Endothelial cell of umbilical vein (primary cell): ENCODE data around the gene DAB2IP.

Experiments used
- EZH2 ChIP-seq: IDR thresholded peaks from 2 replicates; pipeline ENCODE4 v1.6.1; 2012; ENCODE audit warnings: borderline replicate concordance, low read depth, mild to moderate bottlenecking, moderate library complexity, low read length, inconsistent platforms; ENCODE audit not compliant: severe bottlenecking
- POLR2A ChIP-seq: IDR thresholded peaks from 2 replicates; pipeline ENCODE4 v1.6.1; 2012; ENCODE audit warnings: low read depth, mild to moderate bottlenecking, control low read depth, low read length
- POLR2AphosphoS5 ChIP-seq: IDR thresholded peaks from 2 replicates; pipeline ENCODE4 v1.6.1; 2012; ENCODE audit warnings: low read depth, mild to moderate bottlenecking, control low read depth, low read length, moderate library complexity; ENCODE audit not compliant: insufficient read depth
- TF ChIP-seq, protein P1 (sequence below), 2 donors: IDR thresholded peaks; 1 replicate in 1 of 2; 2 replicates in 1 of 2; pipeline ENCODE4 v1.5.1; 2011; ENCODE audit warnings: low read length in 2 of 2, mild to moderate bottlenecking in 2 of 2, moderate library complexity in 2 of 2, control low read depth in 1 of 2, inconsistent platforms in 1 of 2, low read depth in 1 of 2; ENCODE audit not compliant: insufficient read depth in 1 of 2; ENCODE audit errors: extremely low read depth in 1 of 2
- TF ChIP-seq, protein P2 (sequence below): IDR thresholded peaks from 2 replicates; pipeline ENCODE4 v1.6.1; 2011; ENCODE audit not compliant: insufficient read depth, insufficient read length

DNA sequence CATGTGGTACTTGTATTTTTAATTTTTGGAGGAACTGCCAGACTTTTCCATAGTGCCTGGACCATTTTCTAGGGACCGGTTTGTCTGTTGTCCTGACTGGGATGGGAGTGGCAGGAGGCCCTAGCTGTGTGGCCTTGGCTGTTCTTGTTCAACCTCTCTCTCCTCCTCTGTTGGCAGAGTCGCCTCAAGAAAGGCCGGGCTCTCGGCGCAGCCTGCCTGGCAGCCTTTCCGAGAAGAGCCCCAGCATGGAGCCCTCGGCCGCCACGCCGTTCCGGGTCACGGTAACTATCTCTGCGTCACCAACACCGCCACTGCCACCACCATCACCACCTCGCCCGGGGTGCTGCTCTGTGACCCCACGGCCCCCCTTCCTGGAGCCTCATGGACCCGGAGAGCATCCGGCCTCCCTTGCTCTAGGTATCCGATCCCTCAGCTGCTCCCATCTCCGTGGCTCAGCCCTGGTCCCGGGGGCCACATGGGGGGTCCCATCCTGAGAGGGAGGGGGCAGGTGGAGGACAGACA lies 27.1 kb downstream of the DAB2IP start:
- TF ChIP-seq, protein P1, sequence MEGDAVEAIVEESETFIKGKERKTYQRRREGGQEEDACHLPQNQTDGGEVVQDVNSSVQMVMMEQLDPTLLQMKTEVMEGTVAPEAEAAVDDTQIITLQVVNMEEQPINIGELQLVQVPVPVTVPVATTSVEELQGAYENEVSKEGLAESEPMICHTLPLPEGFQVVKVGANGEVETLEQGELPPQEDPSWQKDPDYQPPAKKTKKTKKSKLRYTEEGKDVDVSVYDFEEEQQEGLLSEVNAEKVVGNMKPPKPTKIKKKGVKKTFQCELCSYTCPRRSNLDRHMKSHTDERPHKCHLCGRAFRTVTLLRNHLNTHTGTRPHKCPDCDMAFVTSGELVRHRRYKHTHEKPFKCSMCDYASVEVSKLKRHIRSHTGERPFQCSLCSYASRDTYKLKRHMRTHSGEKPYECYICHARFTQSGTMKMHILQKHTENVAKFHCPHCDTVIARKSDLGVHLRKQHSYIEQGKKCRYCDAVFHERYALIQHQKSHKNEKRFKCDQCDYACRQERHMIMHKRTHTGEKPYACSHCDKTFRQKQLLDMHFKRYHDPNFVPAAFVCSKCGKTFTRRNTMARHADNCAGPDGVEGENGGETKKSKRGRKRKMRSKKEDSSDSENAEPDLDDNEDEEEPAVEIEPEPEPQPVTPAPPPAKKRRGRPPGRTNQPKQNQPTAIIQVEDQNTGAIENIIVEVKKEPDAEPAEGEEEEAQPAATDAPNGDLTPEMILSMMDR (IDR thresholded peaks at IDR 0.05; ENCODE audit: extremely low read depth in 1 of 2, insufficient read depth in 1 of 2, low read depth in 1 of 2, low read length in 2 of 2), result no peak
- no peak for TF ChIP-seq EZH2
- no peak for TF ChIP-seq POLR2A
- TF ChIP-seq POLR2AphosphoS5, result no peak
- TF ChIP-seq, protein P2, sequence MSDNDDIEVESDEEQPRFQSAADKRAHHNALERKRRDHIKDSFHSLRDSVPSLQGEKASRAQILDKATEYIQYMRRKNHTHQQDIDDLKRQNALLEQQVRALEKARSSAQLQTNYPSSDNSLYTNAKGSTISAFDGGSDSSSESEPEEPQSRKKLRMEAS, result no peak
